GM12873 (cell line): ENCODE data around the gene PDE7B.

Source experiments
- CTCF ChIP-seq: IDR thresholded peaks from 2 replicates; pipeline ENCODE4 v1.5.1; 2012; ENCODE audit warnings: low read depth, mild to moderate bottlenecking, moderate library complexity, low read length, control low read depth; ENCODE audit not compliant: insufficient read depth; ENCODE audit errors: missing control alignments

The PDE7B gene

GRCh38 chr6:135850882-135851281, 619 bp upstream of the PDE7B start:
- no peak for TF ChIP-seq CTCF

GRCh38 chr6:135852746-135853145, 1.2 kb downstream of the PDE7B start:
- no peak for TF ChIP-seq CTCF

- no peak for TF ChIP-seq CTCF
These were observed 1.7 kb downstream of the PDE7B start for GRCh38 chr6:135853227-135853626.

GRCh38 chr6:135853986-135854385, 2.5 kb downstream of the PDE7B start:
- TF ChIP-seq CTCF = no peak

GRCh38 chr6:135854799-135855198, 3.3 kb downstream of the PDE7B start:
- no peak for TF ChIP-seq CTCF

- no peak for TF ChIP-seq CTCF
These were observed 7.4 kb downstream of the PDE7B start for GRCh38 chr6:135858931-135859330.

- TF ChIP-seq CTCF = no peak
These were observed 8.9 kb downstream of the PDE7B start for GRCh38 chr6:135860361-135860760.
